ENCODE measurements around the gene ODAD3. TPM values are rescaled to one million over a fixed set of nuclear protein-coding genes. Genes with fewer than 3 reads are reported as not detected.

The ODAD3 gene
- total and polyA plus RNA-seq, 2 of the 13 experiments (the other 11 are each of a cell fraction or from before 2014, with no cell fraction given): 0.04 to 0.08 TPM

DNA sequence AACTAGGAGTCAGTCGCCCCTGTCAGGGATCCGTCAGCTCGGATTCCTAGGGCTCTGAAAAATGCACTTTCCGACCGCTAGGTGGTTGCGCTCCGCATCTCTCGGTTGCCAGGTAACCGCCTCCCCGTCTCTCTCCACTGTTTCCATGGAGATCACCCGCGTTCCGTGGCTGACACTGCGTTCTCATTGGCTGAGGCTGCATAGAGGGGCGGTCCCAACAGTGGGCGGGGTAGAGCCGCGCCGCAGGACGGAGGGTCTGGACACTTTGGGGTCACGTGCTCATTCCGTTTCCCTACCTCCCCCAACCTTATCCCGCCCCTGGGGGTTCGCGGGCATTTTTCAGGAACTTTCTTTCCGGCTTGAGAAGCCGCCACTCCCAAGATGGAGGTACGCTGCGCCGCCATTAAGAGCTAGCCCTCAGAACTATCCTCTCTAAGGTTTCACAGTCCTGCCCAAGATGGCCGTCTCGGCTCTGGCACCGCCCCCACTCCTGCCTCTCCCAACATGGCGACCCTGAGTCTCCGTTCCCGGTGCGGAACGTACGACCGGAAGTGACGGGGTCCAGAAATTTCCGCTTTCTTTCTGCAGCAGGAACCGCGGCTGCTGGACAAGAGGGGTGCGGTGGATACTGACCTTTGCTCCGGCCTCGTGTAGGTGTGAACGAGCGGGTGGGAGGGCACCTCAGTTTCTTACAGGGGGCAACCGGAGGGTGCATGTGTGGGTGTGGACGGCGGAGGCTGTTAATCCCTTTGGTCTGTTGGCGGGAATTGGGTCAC, at the start of gene ODAD3, which contains the start of gene PRKCSH (continued):
- TF ChIP-seq NFRKB (IDR thresholded peaks at IDR 0.05) (peak; percentile 89), ZNF839 (CRISPR knock-in tag; IDR thresholded peaks at IDR 0.05; ENCODE audit: borderline replicate concordance) (no peak; the same call in 1 of the 2 replicates), RXRB (CRISPR knock-in tag; IDR thresholded peaks at IDR 0.05; ENCODE audit: borderline replicate concordance) (peak; percentile 12), RAD51 (IDR thresholded peaks at IDR 0.05; ENCODE audit: borderline replicate concordance) (peak; percentile 95), ZNF317 (CRISPR knock-in tag; IDR thresholded peaks at IDR 0.05) (no peak), RARA (CRISPR knock-in tag; IDR thresholded peaks at IDR 0.05) (no peak), ZNF446 (CRISPR knock-in tag; IDR thresholded peaks at IDR 0.05) (peak; percentile 84; the same call in 1 of the 2 replicates), MEIS2 (CRISPR knock-in tag; IDR thresholded peaks at IDR 0.05) (peak; percentile 53; the same call in 1 of the 2 replicates), NBN (conservative IDR thresholded peaks at IDR 0.05) (no peak), HOXA7 (CRISPR knock-in tag; IDR thresholded peaks at IDR 0.05) (no peak), ZNF44 (CRISPR knock-in tag; IDR thresholded peaks at IDR 0.05) (peak; percentile 76), DMAP1 (CRISPR knock-in tag; IDR thresholded peaks at IDR 0.05) (peak; percentile 97), SPEN (CRISPR knock-in tag; IDR thresholded peaks at IDR 0.05; ENCODE audit: low read depth) (peak; percentile 94), GLI4 (CRISPR knock-in tag; IDR thresholded peaks at IDR 0.05; ENCODE audit: borderline replicate concordance) (peak; percentile 88; the same call in 1 of the 2 replicates), RBM22 (optimal IDR thresholded peaks at IDR 0.05; ENCODE audit: low read length) (peak; percentile 96), MXI1 (IDR thresholded peaks at IDR 0.05; ENCODE audit: borderline replicate concordance, low read depth, low read length) (peak; percentile 92), SRF (IDR thresholded peaks at IDR 0.05; ENCODE audit: low read depth, low read length) (0 out of 2 replicates have a peak, but pooled peaks have one; percentile 4), KMT2B (CRISPR knock-in tag; IDR thresholded peaks at IDR 0.05) (peak; percentile 56; the same call in 1 of the 2 replicates), FOSL2 (CRISPR knock-in tag; IDR thresholded peaks at IDR 0.05) (peak; percentile 37)
- TF ChIP-seq, protein P1, sequence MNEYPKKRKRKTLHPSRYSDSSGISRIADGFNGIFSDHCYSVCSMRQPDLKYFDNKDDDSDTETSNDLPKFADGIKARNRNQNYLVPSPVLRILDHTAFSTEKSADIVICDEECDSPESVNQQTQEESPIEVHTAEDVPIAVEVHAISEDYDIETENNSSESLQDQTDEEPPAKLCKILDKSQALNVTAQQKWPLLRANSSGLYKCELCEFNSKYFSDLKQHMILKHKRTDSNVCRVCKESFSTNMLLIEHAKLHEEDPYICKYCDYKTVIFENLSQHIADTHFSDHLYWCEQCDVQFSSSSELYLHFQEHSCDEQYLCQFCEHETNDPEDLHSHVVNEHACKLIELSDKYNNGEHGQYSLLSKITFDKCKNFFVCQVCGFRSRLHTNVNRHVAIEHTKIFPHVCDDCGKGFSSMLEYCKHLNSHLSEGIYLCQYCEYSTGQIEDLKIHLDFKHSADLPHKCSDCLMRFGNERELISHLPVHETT (CRISPR knock-in tag; conservative IDR thresholded peaks at IDR 0.05): peak; percentile 87; the same call in 1 of the 2 replicates
- TF ChIP-seq, protein P2, sequence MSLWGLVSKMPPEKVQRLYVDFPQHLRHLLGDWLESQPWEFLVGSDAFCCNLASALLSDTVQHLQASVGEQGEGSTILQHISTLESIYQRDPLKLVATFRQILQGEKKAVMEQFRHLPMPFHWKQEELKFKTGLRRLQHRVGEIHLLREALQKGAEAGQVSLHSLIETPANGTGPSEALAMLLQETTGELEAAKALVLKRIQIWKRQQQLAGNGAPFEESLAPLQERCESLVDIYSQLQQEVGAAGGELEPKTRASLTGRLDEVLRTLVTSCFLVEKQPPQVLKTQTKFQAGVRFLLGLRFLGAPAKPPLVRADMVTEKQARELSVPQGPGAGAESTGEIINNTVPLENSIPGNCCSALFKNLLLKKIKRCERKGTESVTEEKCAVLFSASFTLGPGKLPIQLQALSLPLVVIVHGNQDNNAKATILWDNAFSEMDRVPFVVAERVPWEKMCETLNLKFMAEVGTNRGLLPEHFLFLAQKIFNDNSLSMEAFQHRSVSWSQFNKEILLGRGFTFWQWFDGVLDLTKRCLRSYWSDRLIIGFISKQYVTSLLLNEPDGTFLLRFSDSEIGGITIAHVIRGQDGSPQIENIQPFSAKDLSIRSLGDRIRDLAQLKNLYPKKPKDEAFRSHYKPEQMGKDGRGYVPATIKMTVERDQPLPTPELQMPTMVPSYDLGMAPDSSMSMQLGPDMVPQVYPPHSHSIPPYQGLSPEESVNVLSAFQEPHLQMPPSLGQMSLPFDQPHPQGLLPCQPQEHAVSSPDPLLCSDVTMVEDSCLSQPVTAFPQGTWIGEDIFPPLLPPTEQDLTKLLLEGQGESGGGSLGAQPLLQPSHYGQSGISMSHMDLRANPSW (CRISPR knock-in tag; IDR thresholded peaks at IDR 0.05; ENCODE audit: borderline replicate concordance): peak; percentile 55; the same call in 1 of the 2 replicates
- TF ChIP-seq, protein P3, sequence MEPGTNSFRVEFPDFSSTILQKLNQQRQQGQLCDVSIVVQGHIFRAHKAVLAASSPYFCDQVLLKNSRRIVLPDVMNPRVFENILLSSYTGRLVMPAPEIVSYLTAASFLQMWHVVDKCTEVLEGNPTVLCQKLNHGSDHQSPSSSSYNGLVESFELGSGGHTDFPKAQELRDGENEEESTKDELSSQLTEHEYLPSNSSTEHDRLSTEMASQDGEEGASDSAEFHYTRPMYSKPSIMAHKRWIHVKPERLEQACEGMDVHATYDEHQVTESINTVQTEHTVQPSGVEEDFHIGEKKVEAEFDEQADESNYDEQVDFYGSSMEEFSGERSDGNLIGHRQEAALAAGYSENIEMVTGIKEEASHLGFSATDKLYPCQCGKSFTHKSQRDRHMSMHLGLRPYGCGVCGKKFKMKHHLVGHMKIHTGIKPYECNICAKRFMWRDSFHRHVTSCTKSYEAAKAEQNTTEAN (CRISPR knock-in tag; conservative IDR thresholded peaks at IDR 0.05): peak; percentile 50; the same call in 1 of the 2 replicates
- TF ChIP-seq, protein P4, sequence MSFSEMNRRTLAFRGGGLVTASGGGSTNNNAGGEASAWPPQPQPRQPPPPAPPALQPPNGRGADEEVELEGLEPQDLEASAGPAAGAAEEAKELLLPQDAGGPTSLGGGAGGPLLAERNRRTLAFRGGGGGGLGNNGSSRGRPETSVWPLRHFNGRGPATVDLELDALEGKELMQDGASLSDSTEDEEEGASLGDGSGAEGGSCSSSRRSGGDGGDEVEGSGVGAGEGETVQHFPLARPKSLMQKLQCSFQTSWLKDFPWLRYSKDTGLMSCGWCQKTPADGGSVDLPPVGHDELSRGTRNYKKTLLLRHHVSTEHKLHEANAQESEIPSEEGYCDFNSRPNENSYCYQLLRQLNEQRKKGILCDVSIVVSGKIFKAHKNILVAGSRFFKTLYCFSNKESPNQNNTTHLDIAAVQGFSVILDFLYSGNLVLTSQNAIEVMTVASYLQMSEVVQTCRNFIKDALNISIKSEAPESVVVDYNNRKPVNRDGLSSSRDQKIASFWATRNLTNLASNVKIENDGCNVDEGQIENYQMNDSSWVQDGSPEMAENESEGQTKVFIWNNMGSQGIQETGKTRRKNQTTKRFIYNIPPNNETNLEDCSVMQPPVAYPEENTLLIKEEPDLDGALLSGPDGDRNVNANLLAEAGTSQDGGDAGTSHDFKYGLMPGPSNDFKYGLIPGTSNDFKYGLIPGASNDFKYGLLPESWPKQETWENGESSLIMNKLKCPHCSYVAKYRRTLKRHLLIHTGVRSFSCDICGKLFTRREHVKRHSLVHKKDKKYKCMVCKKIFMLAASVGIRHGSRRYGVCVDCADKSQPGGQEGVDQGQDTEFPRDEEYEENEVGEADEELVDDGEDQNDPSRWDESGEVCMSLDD (CRISPR knock-in tag; IDR thresholded peaks at IDR 0.05; ENCODE audit: borderline replicate concordance): peak; percentile 93
